ENCODE data around the gene VTCN1.

GRCh38 chr1:117173691-117174090 lies 37.0 kb downstream of the VTCN1 start:
- no peak for TF ChIP-seq POLR2A (IDR thresholded peaks at IDR 0.05; ENCODE audit: low read length)
- TF ChIP-seq GATA1 (IDR thresholded peaks at IDR 0.05; ENCODE audit: low read depth, low read length): no peak

All from erythroblast (primary cell).